HL-60 (cell line): Measurements from ENCODE around the gene HORMAD2.

Source experiments
- DNase-seq, 2 experiments: peaks; one replicate each; pipeline ENCODE4 v3.0.0-alpha.2; 2010 to 2020; ENCODE audit warnings: low read depth in 1 of 2, low spot score in 1 of 2
- H3K27ac ChIP-seq: fragments of 250-450 bp; sonication (Bioruptor Pico); replicated peaks from 2 replicates; pipeline ENCODE4 v1.5.1; 2020; ENCODE audit warnings: mild to moderate bottlenecking, moderate library complexity
- H3K27me3 ChIP-seq: fragments of 250-450 bp; sonication (Bioruptor Pico); 2 replicates; pipeline ENCODE4 v1.5.1; 2021; ENCODE audit warnings: mild to moderate bottlenecking, moderate library complexity; ENCODE audit not compliant: insufficient read depth, poor library complexity, severe bottlenecking
- H3K4me3 ChIP-seq: replicated peaks from 2 replicates; pipeline ENCODE4 v1.5.1; 2011; ENCODE audit warnings: mild to moderate bottlenecking, control low read depth, low read length; ENCODE audit not compliant: insufficient read depth
- CTCF ChIP-seq: IDR thresholded peaks from one replicate; pipeline ENCODE4 v1.5.1; 2011; ENCODE audit warnings: low read length, control low read depth, inconsistent platforms; ENCODE audit not compliant: insufficient read depth
- GABPA ChIP-seq: IDR thresholded peaks from 2 replicates; pipeline ENCODE4 v1.6.1; 2012; ENCODE audit warnings: low read depth
- POLR2AphosphoS5 ChIP-seq: IDR thresholded peaks from 2 replicates; pipeline ENCODE4 v1.6.1; 2012; ENCODE audit warnings: low read depth
- REST ChIP-seq: IDR thresholded peaks from 2 replicates; pipeline ENCODE4 v1.6.1; 2012; ENCODE audit warnings: low read depth; ENCODE audit not compliant: insufficient replicate concordance
- SPI1 ChIP-seq: IDR thresholded peaks from 2 replicates; pipeline ENCODE4 v1.6.1; 2012; ENCODE audit warnings: low read depth, mild to moderate bottlenecking, borderline replicate concordance

Gene HORMAD2

GRCh38 chr22:30104501-30105156 is 24.4 kb downstream of the HORMAD2 start:
- no peaks in the 10 kb centered on the region for H3K27me3 ChIP-seq
- no peak for DNase-seq
- H3K4me3 ChIP-seq = no peak overlapping the region
- no peak overlapping the region for H3K27ac ChIP-seq
- TF ChIP-seq GABPA (no peak), CTCF (no peak), POLR2AphosphoS5 (no peak), REST (no peak), SPI1 (no peak)

- H3K27ac ChIP-seq = no peak overlapping the region
- no peak for TF ChIP-seq POLR2AphosphoS5
- no peak for TF ChIP-seq GABPA
- TF ChIP-seq REST = no peak
- TF ChIP-seq CTCF = no peak
- TF ChIP-seq SPI1 = no peak
- DNase-seq = no peak
- no peaks in the 10 kb centered on the region for H3K27me3 ChIP-seq
- H3K4me3 ChIP-seq = no peak overlapping the region
Measured at GRCh38 chr22:30105483-30105882, 25.2 kb downstream of the HORMAD2 start.

- Histone ChIP-seq H3K4me3 (no peak overlapping the region), H3K27ac (no peak overlapping the region), H3K27me3 (no peaks in the 10 kb centered on the region)
- no peak for DNase-seq
- TF ChIP-seq POLR2AphosphoS5 = no peak
- no peak for TF ChIP-seq SPI1
- no peak for TF ChIP-seq GABPA
- TF ChIP-seq CTCF = no peak
- TF ChIP-seq REST = no peak
Measured at GRCh38 chr22:30113494-30113893, 33.2 kb downstream of the HORMAD2 start.
